ENCODE measurements around the gene POLR2J2.
"Not testable (repeated sequence)": the region's sequence is repeated elsewhere in the genome, so short reads cannot be mapped to it uniquely, and the experiment has no call there.

POLR2J2 gene

GRCh38 chr7:102671956-102672307 lies 469 bp upstream of the POLR2J2 start:
- not testable (repeated sequence) for DNase-seq

GRCh38 chr7:102667523-102667922 lies 3.9 kb downstream of the POLR2J2 start:
- DNase-seq, result not testable (repeated sequence)

DNA sequence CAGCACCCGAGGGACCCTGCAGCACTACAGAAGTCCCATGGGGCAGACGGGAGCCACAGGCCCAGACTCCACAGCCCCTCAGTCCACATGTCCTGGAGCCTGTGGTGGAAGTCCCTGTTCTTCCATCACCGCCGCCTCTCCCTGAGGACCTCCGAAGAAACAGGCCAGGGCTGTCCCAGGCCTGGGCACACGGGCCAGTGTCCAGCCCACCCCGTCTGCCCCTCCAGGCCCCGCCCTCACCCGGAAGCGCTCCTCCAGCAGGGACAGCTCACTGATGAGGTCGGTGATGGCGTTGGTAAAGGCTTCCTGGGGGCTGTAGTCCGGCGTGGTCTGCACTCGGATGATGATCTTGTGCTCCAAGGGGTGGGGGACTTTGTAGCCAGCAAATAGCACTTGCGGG lies 4.6 kb downstream of the POLR2J2 start:
- not testable (repeated sequence) for DNase-seq

- DNase-seq, result not testable (repeated sequence)
Observed at GRCh38 chr7:102664765-102665164, 6.7 kb downstream of the POLR2J2 start.

GRCh38 chr7:102649924-102650323 lies 21.5 kb downstream of the POLR2J2 start, which contains the start of gene SPDYE2B:
TSS of gene SPDYE2B (plus strand) at chr7:102650319. CDS start at chr7:102652349, 2,030 bp downstream.
- DNase-seq, result not testable (repeated sequence)

DNA sequence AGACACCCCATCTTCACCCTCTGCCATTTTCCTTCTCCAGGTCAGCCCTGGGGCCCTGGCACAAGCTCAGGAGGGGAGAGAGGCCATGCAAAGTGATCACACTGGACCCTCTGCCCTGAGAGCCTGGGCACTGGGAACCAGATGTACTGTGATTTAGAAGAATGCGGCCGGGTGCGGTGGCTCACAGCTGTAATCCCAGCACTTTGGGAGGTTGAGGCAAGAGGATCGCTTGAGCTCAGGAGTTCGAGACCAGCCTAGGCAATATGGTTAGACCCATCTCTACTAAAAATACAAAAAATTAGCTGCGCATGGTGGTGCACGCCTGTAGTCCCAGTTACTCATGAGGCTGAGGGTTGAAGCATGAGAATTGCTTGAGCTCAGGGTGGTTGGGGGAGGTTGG lies 23.6 kb downstream of the POLR2J2 start:
- DNase-seq, result not testable (repeated sequence)

DNA sequence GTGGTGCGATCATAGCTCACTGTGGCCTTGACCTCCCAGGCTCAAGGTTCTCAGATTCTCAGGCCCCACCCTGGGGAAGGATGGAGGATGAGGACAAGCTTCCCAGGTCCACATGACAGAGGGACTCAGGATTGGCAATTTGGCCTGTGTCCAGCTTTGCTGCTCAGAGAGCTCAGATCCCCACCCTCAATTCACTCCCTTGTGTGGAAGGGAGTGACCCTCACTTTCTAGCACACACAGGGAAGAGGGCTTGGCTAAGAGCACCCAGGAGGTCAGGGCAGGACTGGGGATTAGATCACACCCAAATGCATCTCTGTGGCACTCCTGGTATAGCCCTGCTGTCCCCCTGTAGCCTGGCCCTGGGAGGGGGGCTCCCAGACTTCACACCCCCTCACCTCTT lies 28.1 kb downstream of the POLR2J2 start:
- DNase-seq, result not testable (repeated sequence)

DNA sequence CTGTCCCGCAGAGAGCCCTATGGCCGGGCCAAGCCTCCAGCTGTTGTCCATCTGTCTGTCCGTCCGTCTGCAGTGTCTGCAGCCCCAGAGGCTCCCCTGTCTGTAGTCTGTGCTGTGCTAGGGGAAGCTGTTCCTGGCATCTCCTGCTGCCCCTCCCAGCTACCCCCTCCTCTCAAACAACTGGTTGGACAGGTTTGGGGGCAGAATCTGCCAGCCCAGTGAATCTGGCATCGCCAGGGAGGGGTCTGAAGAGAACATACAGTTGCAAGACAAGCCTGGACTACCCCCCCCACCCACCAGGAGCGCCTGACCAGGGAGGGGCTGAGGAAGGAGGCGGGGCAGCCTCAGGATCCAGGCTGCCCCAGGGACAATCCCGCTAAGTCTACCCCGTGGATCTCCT lies 28.8 kb downstream of the POLR2J2 start, which contains the start of gene UPK3BL1:
Gene UPK3BL1, minus strand, starts transcription at position 101 of the 400 bp plus-strand sequence. Its CDS starts 50 bp downstream, at position 51.
- not testable (repeated sequence) for DNase-seq

- not testable (repeated sequence) for DNase-seq
Observed at GRCh38 chr7:102638848-102639247, 32.6 kb downstream of the POLR2J2 start.

DNA sequence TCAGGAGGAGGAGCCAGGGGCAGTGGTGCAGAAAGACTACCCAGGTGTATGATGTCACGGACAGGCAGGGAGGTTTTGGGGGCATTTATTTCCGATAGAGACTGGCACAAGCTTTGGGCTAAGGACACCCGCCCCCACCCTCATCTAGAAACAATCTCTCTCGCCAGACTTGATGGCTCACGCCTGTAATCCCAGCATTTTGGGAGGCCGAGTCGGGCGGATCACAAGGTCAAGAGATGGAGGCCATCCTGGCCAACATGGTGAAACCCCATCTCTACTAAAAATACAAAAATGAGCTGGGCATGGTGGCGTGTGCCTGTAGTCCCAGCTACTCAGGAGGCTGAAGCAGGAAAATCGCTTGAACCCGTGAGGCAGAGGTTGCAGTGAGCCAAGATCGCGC lies 34.5 kb downstream of the POLR2J2 start:
- not testable (repeated sequence) for DNase-seq

GRCh38 chr7:102635354-102635753 lies 36.1 kb downstream of the POLR2J2 start:
- DNase-seq, result not testable (repeated sequence)

DNA sequence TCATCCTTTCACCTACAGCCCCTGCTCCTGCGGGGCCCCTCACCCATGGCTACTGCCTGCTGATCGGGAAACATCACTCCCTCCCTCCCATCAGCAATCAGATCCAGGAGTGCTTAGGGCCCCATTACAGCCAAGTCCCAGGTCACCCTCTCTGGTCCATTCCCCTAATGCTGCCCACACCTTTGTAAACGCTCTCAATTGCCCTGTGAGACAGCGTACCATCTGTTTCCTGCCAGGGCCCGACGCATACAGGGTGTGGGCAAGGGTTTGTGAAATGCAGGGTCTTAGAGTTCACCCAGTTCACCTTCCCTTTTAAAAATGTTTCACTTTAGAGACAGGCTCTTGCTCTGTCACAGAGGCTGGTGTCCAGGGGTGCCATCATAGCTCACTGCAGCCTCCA lies 37.2 kb downstream of the POLR2J2 start:
- not testable (repeated sequence) for DNase-seq

DNA sequence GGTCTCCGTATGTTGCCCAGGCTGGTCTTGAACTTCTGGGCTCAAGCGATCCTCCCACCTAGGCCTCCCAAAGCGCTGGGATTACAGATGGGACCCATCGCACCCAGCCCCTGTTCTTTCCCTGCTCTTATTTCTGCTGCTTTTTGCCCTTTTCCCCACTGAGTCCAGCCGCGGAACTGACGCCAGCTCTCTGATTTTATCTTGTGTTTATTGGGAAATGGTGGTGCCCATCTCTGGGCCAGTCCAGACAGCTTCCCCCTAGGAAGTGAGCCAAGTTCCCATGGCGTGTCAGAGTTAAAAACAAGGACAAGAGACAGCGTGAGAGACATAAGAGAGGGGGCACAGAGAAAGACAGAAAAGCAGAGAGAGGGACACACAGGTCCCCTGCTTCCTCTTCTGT lies 40.8 kb downstream of the POLR2J2 start:
- not testable (repeated sequence) for DNase-seq

- DNase-seq, result not testable (repeated sequence)
Observed at GRCh38 chr7:102627271-102627904, 44.1 kb downstream of the POLR2J2 start.

DNA sequence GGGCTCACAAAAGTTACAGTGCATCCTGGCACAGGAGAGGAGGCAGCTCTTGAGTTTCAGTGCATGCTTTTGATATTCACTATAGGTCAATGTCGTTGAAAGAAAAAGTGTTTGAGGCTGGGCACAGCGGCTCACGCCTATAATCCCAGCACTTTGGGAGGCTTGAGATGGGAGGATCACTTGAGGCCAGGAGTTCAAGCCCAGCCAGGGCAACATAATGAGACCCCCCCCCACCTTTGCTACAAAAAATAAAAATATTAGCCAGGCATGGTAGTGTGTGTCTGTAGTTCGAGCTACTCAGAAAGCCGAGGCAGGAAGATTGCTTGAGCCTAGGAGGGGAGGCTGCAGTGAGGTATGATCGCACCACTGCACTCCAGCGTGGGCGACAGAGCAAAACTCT lies 53.3 kb downstream of the POLR2J2 start:
- DNase-seq, result not testable (repeated sequence)

- not testable (repeated sequence) for DNase-seq
Observed at GRCh38 chr7:102616507-102617125, 54.8 kb downstream of the POLR2J2 start, which contains the start of gene RASA4. TSS of gene RASA4 (minus strand) at chr7:102616756. CDS start at chr7:102616689, 67 bp downstream.
